ENCODE measurements around the gene MCAT. TPM values are rescaled to one million over a fixed set of nuclear protein-coding genes. Genes with fewer than 3 reads are reported as not detected.
A peak's percentile ranks its signal among the peaks of the same experiment; 100 is the strongest.

Gene MCAT
- total RNA-seq, 1 donor from 2014 or later, result 25.7 TPM

- no peak for DNase-seq (ENCODE audit: low read depth, low spot score)
- peak overlapping the region; percentile 29 for H3K27ac Mint-ChIP-seq (ENCODE audit: unreplicated experiment)
- no peak overlapping the region for H3K4me3 Mint-ChIP-seq
- no peaks in the 10 kb centered on the region for H3K36me3 Mint-ChIP-seq (ENCODE audit: low read depth)
- H3K27me3 Mint-ChIP-seq (ENCODE audit: low read depth), result no peaks in the 10 kb centered on the region
- peaks cover 17% of the 10 kb centered on the region for H3K4me1 Mint-ChIP-seq
- no peak for TF ChIP-seq CTCF (conservative IDR thresholded peaks at IDR 0.05)
- no peaks in the 10 kb centered on the region for H3K9me3 Mint-ChIP-seq
Observed at GRCh38 chr22:43160497-43161126, 17.4 kb upstream of the MCAT start.

- no peaks in the 10 kb centered on the region for H3K36me3 Mint-ChIP-seq (ENCODE audit: low read depth)
- DNase-seq (ENCODE audit: low read depth, low spot score), result no peak
- no peaks in the 10 kb centered on the region for H3K27me3 Mint-ChIP-seq (ENCODE audit: low read depth)
- TF ChIP-seq CTCF (conservative IDR thresholded peaks at IDR 0.05), result peak; percentile 46
- H3K4me3 Mint-ChIP-seq, result no peak overlapping the region
- H3K4me1 Mint-ChIP-seq, result peaks cover 17% of the 10 kb centered on the region
- no peak overlapping the region for H3K27ac Mint-ChIP-seq (ENCODE audit: unreplicated experiment)
- H3K9me3 Mint-ChIP-seq, result no peaks in the 10 kb centered on the region
Observed at GRCh38 chr22:43159484-43160178, 16.4 kb upstream of the MCAT start.

- no peak for TF ChIP-seq CTCF (conservative IDR thresholded peaks at IDR 0.05)
- Mint-ChIP-seq H3K36me3 (ENCODE audit: low read depth) (no peaks in the 10 kb centered on the region), H3K4me1 (peaks cover 11% of the 10 kb centered on the region), H3K4me3 (peak overlapping the region; percentile 20), H3K27ac (ENCODE audit: unreplicated experiment) (no peak overlapping the region), H3K9me3 (no peaks in the 10 kb centered on the region), H3K27me3 (ENCODE audit: low read depth) (no peaks in the 10 kb centered on the region)
- DNase-seq (ENCODE audit: low read depth, low spot score), result no peak
Observed at GRCh38 chr22:43158778-43159483, 15.7 kb upstream of the MCAT start.

- H3K27me3 Mint-ChIP-seq (ENCODE audit: low read depth), result peaks cover under 1% of the 10 kb centered on the region
- no peak overlapping the region for H3K4me3 Mint-ChIP-seq
- H3K4me1 Mint-ChIP-seq, result peaks cover 11% of the 10 kb centered on the region
- peak overlapping the region; percentile 69 for H3K27ac Mint-ChIP-seq (ENCODE audit: unreplicated experiment)
- no peaks in the 10 kb centered on the region for H3K36me3 Mint-ChIP-seq (ENCODE audit: low read depth)
- H3K9me3 Mint-ChIP-seq, result no peaks in the 10 kb centered on the region
- no peak for DNase-seq (ENCODE audit: low read depth, low spot score)
- TF ChIP-seq CTCF (conservative IDR thresholded peaks at IDR 0.05), result no peak
Observed at GRCh38 chr22:43157874-43158546, 14.8 kb upstream of the MCAT start.

- TF ChIP-seq CTCF (conservative IDR thresholded peaks at IDR 0.05), result no peak
- H3K27me3 Mint-ChIP-seq (ENCODE audit: low read depth), result peaks cover 9% of the 10 kb centered on the region
- peaks cover 14% of the 10 kb centered on the region for H3K4me1 Mint-ChIP-seq
- no peak for DNase-seq (ENCODE audit: low read depth, low spot score)
- H3K27ac Mint-ChIP-seq (ENCODE audit: unreplicated experiment), result no peak overlapping the region
- H3K36me3 Mint-ChIP-seq (ENCODE audit: low read depth), result no peaks in the 10 kb centered on the region
- no peaks in the 10 kb centered on the region for H3K9me3 Mint-ChIP-seq
- H3K4me3 Mint-ChIP-seq, result no peak overlapping the region
Observed at GRCh38 chr22:43156413-43156812, 13.2 kb upstream of the MCAT start.
